ENCODE data around the gene TUBGCP2. TPM values are rescaled to one million over a fixed set of nuclear protein-coding genes. Genes with fewer than 3 reads are reported as not detected.

The TUBGCP2 gene
- total RNA-seq, 1 experiment from 2014 or later, result 35.4 TPM

DNA sequence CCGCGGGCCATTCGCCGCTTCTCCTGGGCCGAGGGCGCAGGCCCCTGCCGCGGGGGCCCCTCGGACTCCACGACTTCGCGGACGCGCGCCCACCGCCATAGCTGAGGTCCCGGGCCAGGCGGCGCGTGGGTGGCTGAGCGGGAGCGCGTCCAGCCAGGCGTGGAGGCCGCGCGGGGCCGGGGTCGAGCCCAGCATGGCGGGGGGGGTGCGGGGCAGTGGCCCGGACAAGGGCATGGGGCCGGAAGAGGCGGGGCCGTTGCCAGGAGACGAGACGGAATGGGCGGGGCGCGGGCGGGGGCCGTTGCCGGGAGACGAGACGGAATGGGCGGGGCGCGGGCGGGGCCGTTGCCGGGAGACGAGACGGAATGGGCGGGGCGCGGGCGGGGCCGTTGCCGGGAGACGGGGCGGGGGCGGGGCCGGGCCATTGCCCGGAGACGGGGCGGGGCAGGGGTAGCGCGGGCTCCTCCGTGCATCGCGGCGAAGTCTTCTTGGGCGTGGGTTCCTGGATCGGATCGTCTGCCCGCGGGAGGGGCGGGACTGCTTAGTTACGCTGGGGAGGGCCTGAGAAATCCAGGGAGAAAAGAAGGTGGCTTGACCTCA lies 46.8 kb downstream of the TUBGCP2 start:
- TF ChIP-seq ZNF274 (IDR thresholded peaks at IDR 0.05; ENCODE audit: low read depth, low read length) (no peak), ZFX (IDR thresholded peaks at IDR 0.05) (peak; percentile 47; the same call in 1 of the 2 replicates), POLR2AphosphoS5 (IDR thresholded peaks at IDR 0.05; ENCODE audit: low read depth, low read length) (0 out of 2 replicates have a peak, but pooled peaks have one; percentile 24), CBX3 (IDR thresholded peaks at IDR 0.05; ENCODE audit: low read depth) (no peak), SIN3A (IDR thresholded peaks at IDR 0.05; ENCODE audit: low read depth) (no peak), JUND (IDR thresholded peaks at IDR 0.05) (no peak)
- TF ChIP-seq, protein P1, sequence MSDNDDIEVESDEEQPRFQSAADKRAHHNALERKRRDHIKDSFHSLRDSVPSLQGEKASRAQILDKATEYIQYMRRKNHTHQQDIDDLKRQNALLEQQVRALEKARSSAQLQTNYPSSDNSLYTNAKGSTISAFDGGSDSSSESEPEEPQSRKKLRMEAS (IDR thresholded peaks at IDR 0.05), result peak; percentile 27; the same call in 1 of the 2 replicates
- peak overlapping the region; percentile 85 for H3K4me2 ChIP-seq (ENCODE audit: low read length)
- RAD21 ChIA-PET (ENCODE audit: low non-redundant PET in 1 of 2, low total read pairs in 2 of 2, uncharacterized antibody in 2 of 2, unreplicated experiment in 2 of 2), result interaction anchor here in 1 of 2 experiments (0.5 kb wide), 1 partner anchor 319 kb away, joined by 3 read pairs; the partner anchor contains the start of gene CFAP46
- ATAC-seq (peak; percentile 43), DNase-seq (ENCODE audit: low read depth, low spot score) (no peak)
- no peaks in the 10 kb centered on the region for H3K79me2 ChIP-seq (ENCODE audit: insufficient read depth, low read length)
- H3K4me3 ChIP-seq (replicated peaks in 1 of 2; ENCODE audit: low read depth in 1 of 2, low read length in 2 of 2), result peak overlapping the region; percentile 51 to 60
- H3K9ac ChIP-seq (ENCODE audit: low read length), result peak overlapping the region; percentile 79
- no peaks in the 10 kb centered on the region for H3K27me3 ChIP-seq (ENCODE audit: insufficient read depth, low read length)
- no peaks in the 10 kb centered on the region for H4K20me1 ChIP-seq (ENCODE audit: insufficient read depth)
- intact Hi-C loops (cut with micrococcal nuclease), result no loop called here
- H3K9me2 ChIP-seq (ENCODE audit: insufficient read depth), result no peaks in the 10 kb centered on the region
- no peaks in the 10 kb centered on the region for H3K36me3 ChIP-seq (ENCODE audit: control insufficient read depth in 1 of 2, insufficient read depth in 2 of 2, low read length in 2 of 2)
- H3K9me3 ChIP-seq (ENCODE audit: control insufficient read depth in 1 of 2, insufficient read depth in 1 of 2, low read depth in 1 of 2, low read length in 2 of 2), result no peaks in the 10 kb centered on the region
- H3K27ac ChIP-seq (ENCODE audit: low read depth, low read length), result peak overlapping the region; percentile 95
- BruUV-seq (replicated peaks), result no TSS peak
- CTCF ChIA-PET, result no interaction called here
- POLR2A ChIA-PET, result no interaction called here
- peaks cover 40 to 54% of the 10 kb centered on the region in 2 experiments for H3K4me1 ChIP-seq (ENCODE audit: control insufficient read depth in 1 of 2, insufficient read depth in 2 of 2, low read length in 2 of 2)
- no peak overlapping the region for H2AFZ ChIP-seq (ENCODE audit: low read depth, low read length, poor library complexity, severe bottlenecking)

DNA sequence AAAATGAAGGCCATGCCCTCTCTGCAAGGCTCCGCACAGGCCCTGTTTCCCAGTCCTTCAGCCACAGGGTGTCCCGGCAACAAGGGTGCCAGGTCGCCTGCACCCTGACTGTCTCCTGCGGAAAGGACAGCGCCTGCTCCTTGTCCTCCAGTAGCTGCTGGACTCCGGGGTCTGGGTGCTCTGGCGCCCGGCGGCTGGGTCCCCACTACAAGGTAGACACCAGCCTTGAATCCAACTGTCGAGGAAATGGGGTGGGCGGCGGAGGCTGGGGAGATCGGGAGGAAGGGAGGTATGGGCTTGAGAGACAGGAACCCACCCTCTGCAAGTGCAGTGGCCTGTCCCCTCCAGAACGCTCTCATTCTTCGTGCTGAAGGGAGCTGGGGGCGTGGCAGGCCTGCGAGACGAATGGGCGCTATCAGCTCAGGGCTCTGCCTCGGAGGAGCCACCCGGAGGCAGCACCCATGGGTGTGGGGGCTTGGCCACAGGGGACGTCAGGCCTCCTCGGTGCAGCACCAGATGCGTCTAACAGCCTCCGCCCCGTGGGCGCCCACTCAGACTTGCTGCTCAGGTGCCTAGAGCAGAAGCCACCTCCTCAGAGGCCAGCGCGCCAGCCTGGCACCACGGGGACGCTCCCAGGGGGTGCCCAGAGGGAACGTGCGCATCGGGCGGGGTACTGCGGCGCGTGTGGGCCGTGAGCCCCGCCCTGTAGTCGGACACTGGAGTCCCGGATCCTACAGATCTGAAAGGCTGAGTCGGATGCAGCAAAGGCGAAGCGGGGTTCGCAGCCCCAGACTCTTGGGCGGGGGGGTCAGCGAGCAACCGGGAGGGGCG lies 47.6 kb downstream of the TUBGCP2 start:
- H3K27ac ChIP-seq (ENCODE audit: low read depth, low read length), result peak overlapping the region; percentile 95

More for the DNA sequence above, 47.6 kb downstream of the TUBGCP2 start:
- TF ChIP-seq FOSL1 (IDR thresholded peaks at IDR 0.05; ENCODE audit: low read depth), result no peak
- peak; percentile 67 for TF ChIP-seq ZFX (IDR thresholded peaks at IDR 0.05)
- TF ChIP-seq, protein P1 (IDR thresholded peaks at IDR 0.05), result peak; percentile 55
- Histone ChIP-seq H3K36me3 (ENCODE audit: control insufficient read depth in 1 of 2, insufficient read depth in 2 of 2, low read length in 2 of 2) (no peaks in the 10 kb centered on the region), H3K4me1 (ENCODE audit: control insufficient read depth in 1 of 2, insufficient read depth in 2 of 2, low read length in 2 of 2) (peaks cover 40 to 54% of the 10 kb centered on the region in 2 experiments), H3K9me3 (ENCODE audit: control insufficient read depth in 1 of 2, insufficient read depth in 1 of 2, low read depth in 1 of 2, low read length in 2 of 2) (no peaks in the 10 kb centered on the region), H3K9me2 (ENCODE audit: insufficient read depth) (no peaks in the 10 kb centered on the region), H3K27me3 (ENCODE audit: insufficient read depth, low read length) (no peaks in the 10 kb centered on the region), H4K20me1 (ENCODE audit: insufficient read depth) (no peaks in the 10 kb centered on the region), H3K9ac (ENCODE audit: low read length) (peak overlapping the region; percentile 79), H2AFZ (ENCODE audit: low read depth, low read length, poor library complexity, severe bottlenecking) (no peak overlapping the region), H3K4me2 (ENCODE audit: low read length) (peak overlapping the region; percentile 85), H3K79me2 (ENCODE audit: insufficient read depth, low read length) (no peaks in the 10 kb centered on the region), H3K4me3 (replicated peaks in 1 of 2; ENCODE audit: low read depth in 1 of 2, low read length in 2 of 2) (peak overlapping the region; percentile 51 to 60)
- CTCF ChIA-PET, result no interaction called here
- RAD21 ChIA-PET (ENCODE audit: low non-redundant PET in 1 of 2, low total read pairs in 2 of 2, uncharacterized antibody in 2 of 2, unreplicated experiment in 2 of 2), result interaction anchor here in 1 of 2 experiments (0.5 kb wide), 1 partner anchor 319 kb away, joined by 3 read pairs; the partner anchor contains the start of gene CFAP46
- POLR2A ChIA-PET, result no interaction called here
- ATAC-seq, result peak; percentile 52
- no TSS peak for BruUV-seq (replicated peaks)
- intact Hi-C loops (cut with micrococcal nuclease), result no loop called here
- no peak for DNase-seq (ENCODE audit: low read depth, low spot score)
